Measurements from ENCODE around the gene CLEC18B.
"Not testable (repeated sequence)": the region's sequence is repeated elsewhere in the genome, so short reads cannot be mapped to it uniquely, and the experiment has no call there.

GRCh38 chr16:74407362-74407705 lies 13.9 kb downstream of the CLEC18B start:
- not testable (repeated sequence) for TF ChIP-seq CTCF, EZH2phosphoT487 (IDR thresholded peaks at IDR 0.05)
